HG02798 (cell line): ENCODE results near the gene SGTA.

Experiments
- ATAC-seq: cut with Tn5 transposase; IDR thresholded peaks from one replicate; pipeline ENCODE4 v1.9.1; 2021; ENCODE audit warnings: mild to moderate bottlenecking; ENCODE audit not compliant: unreplicated experiment, poor library complexity

Gene SGTA

GRCh38 chr19:2731181-2731995, 51.7 kb downstream of the SGTA start:
- ATAC-seq = no peak

- ATAC-seq = no peak
Observed at GRCh38 chr19:2729943-2730818, 52.9 kb downstream of the SGTA start.

DNA sequence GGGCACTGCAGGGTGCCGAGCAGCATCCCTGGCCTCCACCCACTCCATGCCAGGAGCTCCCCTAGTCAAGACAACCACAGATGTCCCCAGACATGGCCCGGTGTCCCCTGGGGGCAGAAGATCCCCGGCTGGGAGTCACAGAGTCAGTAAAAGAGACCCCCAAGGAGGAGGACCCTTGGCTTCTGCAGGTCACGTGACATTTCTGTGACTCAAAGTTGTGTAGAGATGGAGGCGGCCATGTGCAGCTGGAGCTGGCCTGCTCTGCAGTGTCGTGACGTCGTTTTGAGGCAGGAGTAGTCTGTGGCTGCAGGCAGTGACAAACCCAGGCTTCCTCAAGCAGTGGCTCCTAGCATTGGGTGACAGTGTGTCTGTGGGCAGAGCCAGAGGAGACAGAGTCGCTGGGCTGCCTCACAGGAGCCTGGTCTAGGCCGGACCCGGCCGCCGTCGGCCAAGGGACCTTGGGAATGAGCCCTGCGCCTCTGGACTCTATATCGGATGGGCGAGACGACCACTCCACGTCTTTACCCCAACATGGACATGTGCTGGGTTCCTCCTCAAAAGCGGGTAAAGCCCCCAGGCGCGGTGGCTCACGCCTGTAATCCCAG, 54.2 kb downstream of the SGTA start:
- ATAC-seq = no peak

DNA sequence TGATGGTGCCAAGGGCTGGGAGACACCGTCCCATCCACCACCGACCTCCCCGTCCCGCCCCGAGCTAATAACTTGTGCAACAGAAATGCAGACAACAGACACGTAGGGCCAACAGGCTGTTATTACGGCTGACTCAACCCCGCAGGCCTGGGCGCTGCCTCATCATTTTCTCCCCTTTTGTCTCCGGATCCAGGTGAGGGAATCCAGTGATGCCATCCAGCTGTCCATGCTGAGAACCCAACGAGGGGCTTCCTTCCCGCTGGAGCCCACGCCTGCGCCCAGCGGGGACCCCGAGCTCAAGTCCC, 55.5 kb downstream of the SGTA start:
- no peak for ATAC-seq

GRCh38 chr19:2726904-2727639, 56.0 kb downstream of the SGTA start:
- ATAC-seq = no peak

- no peak for ATAC-seq
Observed at GRCh38 chr19:2726160-2726855, 56.8 kb downstream of the SGTA start.

- no peak for ATAC-seq
Observed at GRCh38 chr19:2724148-2724557, 58.9 kb downstream of the SGTA start.

- ATAC-seq = no peak
Observed at GRCh38 chr19:2723747-2724146, 59.3 kb downstream of the SGTA start.

- ATAC-seq = no peak
Observed at GRCh38 chr19:2723345-2723715, 59.7 kb downstream of the SGTA start.

- no peak for ATAC-seq
Observed at GRCh38 chr19:2722541-2723344, 60.3 kb downstream of the SGTA start.

- no peak for ATAC-seq
Observed at GRCh38 chr19:2721570-2722540, 61.2 kb downstream of the SGTA start.

- no peak for ATAC-seq
Observed at GRCh38 chr19:2720777-2721569, 62.1 kb downstream of the SGTA start, which contains the start of gene DIRAS1. Gene DIRAS1 (minus strand): TSS chr19:2721372. CDS start chr19:2717806, 3,566 bp downstream.

- ATAC-seq = no peak
Observed at GRCh38 chr19:2719920-2720776, 62.9 kb downstream of the SGTA start.

GRCh38 chr19:2719232-2719735, 63.8 kb downstream of the SGTA start:
- no peak for ATAC-seq

- ATAC-seq = no peak
Observed at GRCh38 chr19:2717638-2718541, 65.2 kb downstream of the SGTA start.
